Right lobe of liver (tissue), 4 donors: Measurements from ENCODE around the gene HS6ST3.

Experiments
- POLR2A ChIP-seq: fragments of 450-650 bp; IDR thresholded peaks from one replicate; pipeline ENCODE4 v1.6.1; 2017; ENCODE audit warnings: antibody characterized with exemption, mild to moderate bottlenecking
- TF ChIP-seq, protein P1 (sequence below), 4 donors: fragments of 200-600 bp in 3 of 4; fragments of 450-650 bp in 1 of 4; IDR thresholded peaks; one replicate each; pipeline versions ENCODE4 v1.5.1 to v1.8.0; 2016 to 2022; ENCODE audit warnings: antibody characterized with exemption in 4 of 4, mild to moderate bottlenecking in 2 of 4
- donor health status: DM: no; HTN: no; CAD: no.
- donor health status: DM: no; HTN: no; CAD: no.
- donor health status: DM: no; HTN: yes; CAD: no.

GRCh38 chr13:96141032-96141431, 51.1 kb downstream of the HS6ST3 start:
- TF ChIP-seq, protein P1, sequence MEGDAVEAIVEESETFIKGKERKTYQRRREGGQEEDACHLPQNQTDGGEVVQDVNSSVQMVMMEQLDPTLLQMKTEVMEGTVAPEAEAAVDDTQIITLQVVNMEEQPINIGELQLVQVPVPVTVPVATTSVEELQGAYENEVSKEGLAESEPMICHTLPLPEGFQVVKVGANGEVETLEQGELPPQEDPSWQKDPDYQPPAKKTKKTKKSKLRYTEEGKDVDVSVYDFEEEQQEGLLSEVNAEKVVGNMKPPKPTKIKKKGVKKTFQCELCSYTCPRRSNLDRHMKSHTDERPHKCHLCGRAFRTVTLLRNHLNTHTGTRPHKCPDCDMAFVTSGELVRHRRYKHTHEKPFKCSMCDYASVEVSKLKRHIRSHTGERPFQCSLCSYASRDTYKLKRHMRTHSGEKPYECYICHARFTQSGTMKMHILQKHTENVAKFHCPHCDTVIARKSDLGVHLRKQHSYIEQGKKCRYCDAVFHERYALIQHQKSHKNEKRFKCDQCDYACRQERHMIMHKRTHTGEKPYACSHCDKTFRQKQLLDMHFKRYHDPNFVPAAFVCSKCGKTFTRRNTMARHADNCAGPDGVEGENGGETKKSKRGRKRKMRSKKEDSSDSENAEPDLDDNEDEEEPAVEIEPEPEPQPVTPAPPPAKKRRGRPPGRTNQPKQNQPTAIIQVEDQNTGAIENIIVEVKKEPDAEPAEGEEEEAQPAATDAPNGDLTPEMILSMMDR (IDR thresholded peaks at IDR 0.05), result peak in 2 of 4 donors; percentile 4 to 28
- TF ChIP-seq POLR2A, result no peak
